GM19351 (cell line): ENCODE data around the gene TAS1R3.

Source experiments
- ATAC-seq: cut with Tn5 transposase; IDR thresholded peaks from one replicate; pipeline ENCODE4 v1.9.1; 2021; ENCODE audit warnings: mild to moderate bottlenecking, moderate library complexity; ENCODE audit not compliant: unreplicated experiment

Gene TAS1R3

DNA sequence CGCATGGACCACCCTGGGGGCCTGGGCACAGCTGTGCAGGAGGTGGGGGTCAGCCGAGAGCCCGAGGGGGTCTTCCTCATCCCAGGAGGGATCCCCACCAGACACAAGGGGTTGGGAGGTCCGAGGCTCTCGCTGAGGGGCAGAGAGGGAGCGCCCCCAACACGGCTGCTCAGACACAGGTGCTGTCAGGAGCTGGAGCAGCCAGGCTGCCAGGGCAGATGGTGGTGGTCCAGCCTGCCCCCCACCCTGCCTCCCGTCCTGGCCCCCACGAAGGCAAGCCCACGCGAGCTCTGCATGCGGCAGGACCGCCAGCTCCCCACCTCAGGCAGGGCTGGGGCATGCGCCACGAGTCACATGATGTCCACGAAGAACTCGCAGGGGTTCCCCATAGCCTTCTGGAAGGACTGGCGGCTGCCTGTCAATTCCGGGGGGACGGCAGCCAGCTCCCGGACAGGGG is 4.7 kb downstream of the TAS1R3 start:
- no peak for ATAC-seq

DNA sequence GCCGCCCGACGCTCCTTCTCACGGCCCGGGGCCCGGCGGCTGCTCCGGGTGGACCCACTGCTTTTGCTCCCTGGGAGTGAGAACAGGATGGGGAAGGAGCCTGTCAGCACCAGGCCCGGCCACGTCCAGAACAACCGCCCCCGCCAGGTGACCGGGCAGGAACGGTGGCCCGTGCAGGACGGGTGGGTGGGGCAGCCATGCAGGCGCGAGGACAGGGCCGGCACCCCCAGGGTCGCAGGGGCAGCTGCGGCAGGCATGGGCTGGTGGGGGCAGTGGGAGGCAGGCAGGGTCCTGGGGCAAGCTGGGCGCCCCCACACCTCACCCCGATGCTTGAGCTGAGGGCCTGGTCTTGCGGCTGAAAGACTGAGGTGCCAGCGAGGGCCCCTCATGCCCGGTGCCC is 5.4 kb downstream of the TAS1R3 start:
- no peak for ATAC-seq

DNA sequence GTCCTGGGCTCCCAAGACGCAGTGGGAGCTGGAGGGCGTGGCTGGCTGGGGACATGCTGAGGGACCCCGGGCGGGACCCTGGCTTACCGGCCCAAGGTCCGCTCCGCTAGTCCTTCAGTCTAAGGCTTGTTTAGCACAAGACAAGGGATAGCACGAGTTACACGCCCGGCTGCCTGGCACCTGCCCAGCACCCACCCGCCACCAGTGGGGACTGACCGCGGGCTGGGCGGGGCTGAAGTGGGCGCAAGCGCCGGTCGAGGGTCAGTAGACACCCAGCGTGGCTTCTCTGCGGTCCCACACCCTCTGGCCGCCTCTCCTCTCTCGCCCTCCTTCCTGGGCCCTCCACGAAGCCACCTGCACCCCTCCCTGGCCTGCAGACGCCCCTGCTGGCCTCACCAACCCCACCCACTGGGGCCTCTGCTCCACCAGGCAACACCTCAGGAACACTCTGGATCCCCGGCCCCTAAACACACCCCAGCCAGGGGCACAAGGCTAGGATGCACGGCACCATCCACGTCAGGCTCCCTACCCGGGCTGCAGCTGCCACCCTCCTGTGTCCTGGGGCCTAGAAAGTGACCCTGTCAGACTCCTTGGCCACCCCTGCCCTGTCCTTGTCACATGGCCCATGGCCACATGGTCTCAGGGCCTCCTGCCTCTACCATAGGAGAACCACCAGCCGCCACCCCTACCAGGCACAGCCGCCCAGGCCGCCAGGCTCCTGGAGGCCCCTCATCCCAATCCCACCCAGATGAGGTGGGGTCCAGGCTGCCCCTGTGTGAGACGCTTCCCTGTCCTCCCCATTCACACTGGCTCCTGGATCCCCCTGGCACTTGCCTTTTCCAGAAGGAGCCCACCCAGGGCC is 6.1 kb downstream of the TAS1R3 start:
- ATAC-seq, result no peak

DNA sequence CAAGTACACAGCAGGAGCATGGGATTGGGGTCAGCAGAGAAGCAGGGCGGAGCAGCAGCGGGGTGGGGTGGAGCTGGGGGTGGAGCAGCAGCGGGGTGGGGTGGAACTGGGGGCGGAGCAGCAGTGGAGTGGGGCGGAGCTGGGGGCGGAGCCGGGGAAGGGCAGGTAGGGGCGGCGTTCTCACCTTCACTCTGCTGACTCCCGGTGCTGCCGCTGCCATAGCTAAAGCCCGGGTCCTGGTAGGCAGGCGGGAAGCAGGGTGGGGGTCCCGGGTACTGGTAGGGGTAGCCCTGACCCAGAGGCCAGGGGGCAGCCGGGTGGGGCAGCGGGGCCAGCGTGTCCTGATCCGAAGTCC is 6.7 kb downstream of the TAS1R3 start:
- ATAC-seq, result no peak

DNA sequence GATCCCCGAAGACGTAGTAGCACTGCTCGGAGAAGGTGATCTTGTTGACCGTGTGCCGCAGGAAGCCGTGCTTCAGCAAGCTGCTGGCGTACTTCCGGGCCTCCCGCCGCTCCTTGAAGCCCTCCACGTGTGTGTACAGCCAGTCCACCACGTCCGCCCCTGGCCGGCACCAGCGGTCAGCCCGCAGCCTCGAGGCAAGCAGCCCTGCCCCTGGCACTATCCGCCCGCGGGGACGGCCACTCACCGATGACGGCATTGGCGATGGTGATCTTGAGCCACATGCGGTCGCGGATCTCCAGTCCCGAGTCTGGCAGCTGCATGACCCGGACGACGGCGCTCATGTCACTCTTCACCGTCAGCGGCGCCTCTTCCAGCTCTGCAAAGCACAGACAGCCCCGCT is 7.2 kb downstream of the TAS1R3 start:
- no peak for ATAC-seq

DNA sequence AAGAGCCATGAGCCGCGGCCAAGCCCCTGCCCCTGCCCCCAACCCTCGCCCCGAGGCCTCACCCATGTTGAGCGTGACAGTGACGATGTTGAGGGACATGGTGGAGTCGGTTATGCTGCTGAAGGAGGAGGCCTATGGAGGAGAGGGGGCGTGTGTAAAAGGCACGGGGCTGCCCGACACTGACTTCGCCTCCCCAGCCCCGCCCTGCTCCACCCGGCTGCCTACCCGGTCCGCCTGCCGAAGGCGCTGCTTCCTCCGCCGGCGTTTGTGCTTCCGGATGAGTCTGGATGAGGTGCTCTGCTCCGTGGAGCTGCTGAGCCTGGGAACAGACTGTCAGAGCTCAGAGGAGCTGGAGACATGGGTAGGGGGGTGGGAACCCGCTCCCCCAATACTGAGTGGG is 9.1 kb downstream of the TAS1R3 start:
- ATAC-seq, result no peak

DNA sequence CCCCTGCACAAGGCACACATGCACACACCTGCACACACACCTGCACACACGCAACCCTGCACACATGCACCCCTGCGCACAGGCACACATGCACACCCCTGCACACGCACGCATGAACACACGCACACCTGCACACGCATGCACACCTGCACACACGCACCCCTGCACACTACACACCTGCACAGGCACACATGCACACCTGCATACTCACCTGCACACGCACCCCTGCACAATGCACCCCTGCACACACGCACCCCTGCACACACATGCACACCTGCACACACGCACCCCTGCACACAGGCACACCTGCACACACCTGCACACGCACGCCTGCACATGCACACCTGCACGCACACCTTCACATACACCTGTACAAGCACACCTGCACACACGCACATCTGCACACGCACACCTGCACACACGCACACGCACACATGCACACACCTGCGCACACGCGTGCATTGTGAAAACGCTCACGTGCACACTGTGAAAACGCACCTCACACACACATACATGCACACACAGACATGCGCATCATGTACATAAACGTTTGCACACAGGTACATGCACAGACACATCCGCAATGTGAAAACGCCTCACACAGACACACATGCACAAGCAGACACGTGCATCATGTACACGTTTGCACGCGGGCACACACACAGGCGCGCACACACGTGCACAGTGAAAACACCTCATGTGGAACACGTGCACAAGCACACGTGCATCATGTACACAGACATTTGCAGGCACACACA is 9.9 kb downstream of the TAS1R3 start:
- no peak for ATAC-seq

DNA sequence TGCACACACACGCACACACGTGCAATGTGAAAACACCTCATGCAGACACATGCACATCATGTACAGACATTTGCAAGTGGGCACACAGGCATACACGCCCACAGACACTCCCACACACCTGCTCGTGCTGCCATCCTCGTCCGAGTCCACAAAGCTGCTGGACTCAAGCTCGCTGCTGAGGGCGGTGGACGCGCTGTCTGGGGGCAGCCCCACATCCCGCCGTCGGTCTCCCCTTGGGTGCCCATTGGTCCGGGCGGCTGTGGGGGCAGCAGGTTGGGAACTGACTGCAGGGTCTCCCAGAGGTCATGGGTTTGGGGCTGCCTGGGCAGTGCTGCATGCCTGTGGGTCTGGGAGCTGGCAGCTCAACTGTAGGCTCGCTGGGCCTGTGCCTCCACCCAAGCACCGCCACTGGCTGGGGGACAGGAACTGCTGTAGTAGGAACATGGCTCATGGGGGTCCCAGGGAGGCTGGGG is 10.5 kb downstream of the TAS1R3 start:
- no peak for ATAC-seq

DNA sequence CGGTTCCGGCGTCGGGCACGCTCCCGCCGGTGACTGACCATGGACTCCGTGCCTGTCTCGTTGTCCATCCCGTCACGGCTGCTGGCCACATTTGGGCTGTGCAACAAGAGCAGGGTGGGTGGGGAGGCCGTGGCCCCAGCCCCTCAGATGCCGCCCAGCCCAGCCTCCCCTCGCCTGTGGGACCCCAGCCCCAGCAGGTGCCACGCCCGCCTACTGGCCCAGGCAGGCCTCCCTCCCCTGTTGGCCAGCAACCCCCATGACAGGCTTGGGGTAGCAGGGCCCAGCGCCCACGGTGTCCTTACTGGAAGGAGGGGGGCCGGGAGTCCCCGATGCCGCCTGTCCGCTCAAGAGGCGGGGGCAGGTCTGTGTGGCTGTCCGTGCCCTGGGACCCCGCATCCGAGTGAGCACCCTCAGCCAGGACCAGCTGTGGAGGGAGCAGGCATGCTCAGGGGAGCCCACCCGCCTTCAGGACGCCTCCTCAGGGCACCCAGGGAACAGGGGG is 11.0 kb downstream of the TAS1R3 start:
- no peak for ATAC-seq

DNA sequence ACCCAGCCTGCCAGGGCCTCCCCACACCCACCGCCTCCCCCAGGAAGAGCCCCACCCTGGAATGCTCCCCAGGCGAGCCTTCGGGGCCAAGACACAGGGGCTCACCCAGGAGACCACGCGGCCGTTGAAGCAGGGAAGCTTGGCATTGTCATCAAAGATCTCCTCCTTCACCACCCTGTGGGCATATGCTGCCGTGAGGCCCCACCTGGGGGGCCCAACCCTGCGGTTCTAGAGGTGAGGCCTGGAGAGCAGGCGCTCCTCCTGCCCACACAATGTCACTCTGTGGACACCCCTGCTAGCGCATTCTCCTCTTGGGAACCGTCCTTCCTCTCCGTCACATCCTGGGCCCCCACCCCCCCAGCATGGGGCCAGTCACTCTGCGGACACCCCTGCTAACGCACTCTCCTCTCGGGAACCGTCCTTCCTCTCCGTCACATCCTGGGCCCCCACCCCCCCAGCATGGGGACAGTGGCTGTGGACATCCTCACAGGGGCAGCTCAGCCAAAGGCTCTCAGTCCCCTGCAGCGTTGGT is 11.6 kb downstream of the TAS1R3 start:
- ATAC-seq, result no peak

DNA sequence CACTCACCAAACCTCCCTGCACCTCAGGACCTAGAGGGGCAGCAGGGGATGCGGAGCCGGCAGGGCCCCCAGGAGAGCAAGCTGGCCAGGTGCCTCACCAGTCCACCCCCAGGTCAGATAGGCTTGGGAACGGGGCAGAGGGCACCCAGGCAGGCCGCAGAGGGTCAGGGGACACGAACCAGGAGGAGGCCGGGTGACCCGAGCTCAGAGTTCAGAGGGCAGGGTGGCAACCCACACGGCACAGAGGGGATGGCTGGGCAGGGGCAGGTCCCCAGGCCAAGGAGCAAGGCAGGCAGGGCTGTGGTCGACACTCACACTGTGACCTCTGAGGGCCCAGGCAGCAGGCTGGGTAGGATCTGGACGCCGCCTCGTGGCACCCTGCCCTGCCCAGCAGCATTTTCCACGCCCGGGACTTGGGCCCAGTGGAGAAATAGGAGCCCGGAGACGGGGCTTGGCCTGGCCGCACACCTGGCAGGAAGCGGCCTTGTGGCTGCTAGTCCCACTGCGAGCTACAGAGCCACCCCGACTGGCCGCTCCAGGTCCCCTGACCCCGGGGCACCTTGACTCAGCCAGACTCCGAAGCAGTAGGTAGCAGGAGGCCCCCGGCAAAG is 12.8 kb downstream of the TAS1R3 start:
- ATAC-seq, result no peak

DNA sequence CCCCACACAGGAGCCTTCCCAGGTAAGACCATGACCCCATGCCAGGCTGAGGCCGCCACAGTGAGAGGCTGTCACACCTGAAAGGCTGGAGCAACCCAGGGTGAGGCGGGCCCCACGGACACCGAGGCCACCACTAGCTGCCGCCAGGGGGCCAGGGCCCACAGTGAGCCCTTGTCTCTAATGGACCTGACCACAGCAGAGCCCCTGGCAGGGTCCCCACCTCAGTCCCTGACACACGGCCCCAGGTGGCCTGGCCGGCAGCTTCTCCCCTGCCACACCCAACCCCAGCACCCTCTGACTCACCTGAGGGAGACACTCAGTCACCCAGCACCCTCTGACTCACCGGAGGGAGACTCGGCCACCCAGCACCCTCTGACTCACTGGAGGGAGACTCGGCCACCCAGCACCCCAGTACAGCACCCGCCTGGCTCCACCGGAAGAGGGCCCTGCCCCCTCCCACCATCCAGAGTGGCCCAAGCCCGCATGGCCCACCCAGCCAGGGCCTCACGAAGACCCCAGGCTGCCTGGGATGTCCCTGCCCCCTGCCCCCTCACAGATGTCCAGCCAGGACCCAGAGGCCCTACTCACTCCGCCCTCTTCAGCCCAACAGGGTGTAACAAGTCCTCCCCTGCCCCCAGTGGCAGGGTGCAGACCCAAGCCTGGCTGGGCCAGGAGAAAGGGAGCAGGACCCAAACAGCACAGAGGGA is 13.7 kb downstream of the TAS1R3 start:
- ATAC-seq, result no peak

DNA sequence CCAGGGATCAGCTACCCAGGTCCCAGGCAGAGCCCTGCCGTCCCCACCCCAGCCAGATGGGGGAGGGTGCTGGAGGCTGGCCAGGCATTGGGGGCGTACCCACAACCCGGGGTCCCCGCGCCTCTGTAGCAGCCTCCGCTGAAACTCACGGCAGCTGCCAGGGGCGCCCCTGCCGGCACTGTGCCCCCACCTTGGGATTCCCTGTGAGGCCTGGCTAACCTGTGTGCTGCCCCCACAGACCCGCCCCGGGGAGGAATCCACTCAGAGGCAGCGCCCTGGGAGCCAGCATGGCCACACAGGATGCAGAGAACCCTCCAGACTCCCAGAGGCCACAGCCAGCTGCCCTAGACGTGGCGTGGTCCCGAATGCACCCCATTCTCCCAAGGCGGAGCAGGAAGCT is 14.3 kb downstream of the TAS1R3 start:
- ATAC-seq, result no peak

DNA sequence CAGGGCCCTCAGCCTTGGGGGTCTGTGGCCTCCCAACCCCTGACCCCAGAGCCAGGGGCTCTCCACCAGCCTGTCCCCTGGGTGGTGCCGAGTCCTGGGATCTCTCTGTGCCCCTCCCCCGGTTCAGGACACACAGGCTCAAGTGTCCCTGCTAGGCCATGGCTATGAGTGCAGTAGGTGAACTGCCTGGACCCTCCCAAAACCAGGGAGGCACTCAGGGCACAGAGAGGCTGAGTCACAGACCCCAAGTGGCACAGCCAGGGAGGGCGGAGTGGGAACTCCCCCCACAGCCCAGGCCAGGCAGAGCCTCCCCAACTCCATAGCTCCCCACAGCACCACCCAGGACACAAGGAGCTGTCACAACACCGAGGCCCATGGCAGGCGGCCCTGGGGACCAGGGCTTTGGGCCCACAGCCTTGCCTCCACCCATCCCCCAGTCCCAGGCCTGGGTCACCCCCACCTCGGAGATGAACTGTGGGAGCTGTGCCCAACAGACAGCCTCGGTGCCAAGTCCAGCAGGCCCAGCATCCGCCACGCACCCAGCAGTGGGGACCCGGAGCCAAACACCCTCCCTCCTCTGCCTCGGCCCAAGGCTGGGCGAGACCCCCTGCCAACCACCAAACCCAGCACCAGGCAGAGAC is 14.9 kb downstream of the TAS1R3 start:
- no peak for ATAC-seq

DNA sequence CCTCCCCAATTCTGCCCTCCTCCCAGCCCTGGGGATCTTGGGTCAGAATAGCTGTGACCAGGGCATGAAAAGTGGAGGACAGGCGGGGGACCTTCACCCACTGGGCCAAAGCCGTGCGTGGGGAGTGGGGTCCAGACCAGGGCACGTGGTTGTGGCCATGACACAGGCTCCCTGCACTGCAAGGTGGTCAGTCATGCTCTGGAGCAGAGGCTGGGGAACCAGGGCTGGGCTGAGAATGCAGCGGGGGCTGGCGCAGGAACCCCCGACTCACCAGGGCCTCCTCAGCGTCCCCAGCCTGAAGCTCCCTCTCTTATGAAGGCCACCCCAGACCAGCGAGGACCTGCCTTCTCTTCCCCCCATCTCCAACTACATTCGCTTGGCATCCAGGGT is 15.4 kb downstream of the TAS1R3 start:
- ATAC-seq, result no peak

DNA sequence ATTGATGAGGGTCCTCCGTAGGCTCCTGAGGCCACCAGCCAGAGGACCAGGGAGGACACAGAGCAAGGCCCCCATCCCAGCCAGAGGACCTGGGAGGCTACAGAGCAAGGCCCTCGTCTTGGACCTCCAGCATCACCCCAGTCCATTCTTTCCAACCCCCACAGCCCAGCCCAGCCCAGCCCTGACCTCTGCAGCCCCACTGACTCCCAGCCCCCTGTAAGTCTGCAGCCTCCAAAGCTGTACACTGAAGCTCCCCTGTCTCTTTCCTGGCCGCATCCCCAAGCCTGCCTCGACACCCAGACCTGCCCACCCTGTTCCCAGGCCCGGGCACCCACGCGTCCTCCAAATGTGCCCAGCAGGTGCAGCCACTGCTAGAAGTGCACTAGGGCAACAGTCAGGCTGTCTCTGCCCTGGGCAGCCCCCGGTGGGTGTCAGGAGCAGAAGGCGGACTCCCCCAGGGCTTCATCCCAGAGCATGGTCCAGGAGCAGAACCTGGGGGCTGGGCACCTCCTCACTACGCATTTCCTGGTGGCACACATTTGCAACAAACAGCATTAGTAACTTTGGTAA is 16.0 kb downstream of the TAS1R3 start:
- ATAC-seq, result no peak

DNA sequence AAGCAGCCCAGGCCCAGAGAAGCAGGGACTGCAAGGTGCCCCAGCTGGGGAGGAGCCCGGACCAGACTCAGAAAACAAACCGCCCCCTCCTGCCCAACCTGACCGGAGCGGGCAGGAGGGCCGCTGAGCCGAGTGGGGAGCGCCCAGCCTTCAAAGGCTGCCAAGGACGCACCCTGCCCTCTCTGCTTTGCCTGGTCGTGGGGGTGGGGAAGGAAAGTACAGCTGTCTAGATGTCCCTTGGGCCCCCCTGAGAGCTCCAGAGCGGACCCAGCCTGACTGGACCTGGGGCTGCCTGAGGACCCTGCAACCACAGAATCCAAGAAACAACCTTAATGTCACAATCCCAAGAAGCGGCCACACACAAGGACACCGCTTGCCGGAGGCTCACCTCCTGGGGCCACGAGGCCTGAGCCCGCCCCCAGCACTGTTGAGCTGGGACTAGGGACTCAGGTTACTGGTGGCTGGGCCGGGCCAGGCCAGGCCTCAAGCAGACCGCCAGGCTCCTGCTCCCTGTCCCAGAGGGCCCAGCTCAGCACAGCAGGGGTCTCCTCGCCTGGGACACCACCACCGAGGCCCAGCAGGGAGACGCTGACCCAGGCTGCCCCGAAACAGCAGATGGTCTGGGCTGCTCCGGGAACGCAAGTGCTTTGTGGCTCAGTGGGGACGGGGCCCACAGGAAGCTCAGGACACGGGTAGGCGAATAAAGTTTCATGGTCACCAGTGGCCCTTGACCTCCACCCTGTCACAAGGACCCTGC is 16.8 kb downstream of the TAS1R3 start:
- ATAC-seq, result no peak

DNA sequence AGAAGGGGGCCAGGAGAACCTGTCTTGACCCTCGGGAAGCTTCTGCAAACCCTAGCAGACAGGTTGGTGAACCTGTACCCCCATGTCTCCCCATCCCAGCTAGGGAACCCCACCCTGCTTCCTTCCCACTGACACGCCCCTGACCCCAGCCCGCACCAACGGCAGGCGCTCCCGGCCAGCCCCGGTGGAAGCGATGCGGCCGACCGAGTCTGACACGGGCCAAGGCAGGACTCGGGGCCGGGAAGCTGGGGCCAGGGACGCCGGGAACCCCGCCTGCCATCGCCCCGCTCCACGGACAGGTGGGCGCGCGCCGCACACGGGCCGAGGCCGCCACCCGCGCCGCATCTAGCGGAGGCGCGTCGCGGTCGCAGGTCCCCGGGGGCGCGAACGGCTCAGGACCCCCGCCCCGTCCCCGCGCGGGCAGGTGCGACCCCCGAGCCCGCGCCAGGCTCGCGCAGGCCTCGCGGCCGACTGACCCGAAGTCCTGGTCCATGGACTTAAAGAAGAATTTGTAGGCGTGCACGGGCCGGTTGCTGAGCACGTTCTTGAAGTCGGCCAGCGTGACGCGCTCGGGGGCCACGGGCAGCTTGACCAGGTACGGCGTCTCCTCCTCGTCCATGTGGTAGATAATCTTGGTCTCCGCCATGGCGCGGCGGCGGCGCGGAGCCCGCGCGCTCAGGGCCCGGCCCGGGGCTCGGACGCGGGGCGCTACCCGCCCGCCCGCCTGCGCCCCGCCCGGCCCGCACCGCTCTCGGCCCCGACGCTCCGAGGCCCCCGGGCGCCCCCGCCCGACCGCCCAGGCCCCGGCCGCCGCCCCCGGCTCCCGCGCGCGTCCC is 17.6 kb downstream of the TAS1R3 start:
- ATAC-seq, result peak; percentile 24
